ENCODE results near the gene CNKSR2.

CNKSR2 gene

GRCh38 chrX:21374163-21374993 lies at the start of gene CNKSR2:
CNKSR2 (plus strand) TSS chrX:21374418; CDS start chrX:21374898, 480 bp downstream.
- no peak for DNase-seq

- no peak for DNase-seq
These were observed 19.5 kb upstream of the CNKSR2 start for GRCh38 chrX:21354725-21355124.

- no peak for DNase-seq
These were observed 18.4 kb upstream of the CNKSR2 start for GRCh38 chrX:21355831-21356230.

GRCh38 chrX:21369613-21370012 lies 4.6 kb upstream of the CNKSR2 start:
- no peak for DNase-seq

GRCh38 chrX:21373001-21373400 lies 1.2 kb upstream of the CNKSR2 start:
- no peak for DNase-seq

- no peak for DNase-seq
These were observed 518 bp upstream of the CNKSR2 start for GRCh38 chrX:21373637-21374162.

- no peak for DNase-seq
These were observed 933 bp downstream of the CNKSR2 start for GRCh38 chrX:21374994-21375707.

GRCh38 chrX:21375708-21376009 lies 1.4 kb downstream of the CNKSR2 start:
- no peak for DNase-seq

- DNase-seq, result no peak
These were observed 2.4 kb downstream of the CNKSR2 start for GRCh38 chrX:21376636-21377035.

GRCh38 chrX:21379991-21380390 lies 5.8 kb downstream of the CNKSR2 start:
- DNase-seq, result no peak

GRCh38 chrX:21382715-21383114 lies 8.5 kb downstream of the CNKSR2 start:
- no peak for DNase-seq

- DNase-seq, result no peak
These were observed 9.3 kb downstream of the CNKSR2 start for GRCh38 chrX:21383546-21383945.

- DNase-seq, result no peak
These were observed 10.0 kb downstream of the CNKSR2 start for GRCh38 chrX:21384178-21384577.

GRCh38 chrX:21394792-21395191 lies 20.6 kb downstream of the CNKSR2 start:
- peak; percentile 32 for DNase-seq

GRCh38 chrX:21398426-21398825 lies 24.2 kb downstream of the CNKSR2 start:
- DNase-seq, result no peak

GRCh38 chrX:21400408-21401121 lies 26.3 kb downstream of the CNKSR2 start:
- no peak for DNase-seq

- no peak for DNase-seq
These were observed 34.1 kb downstream of the CNKSR2 start for GRCh38 chrX:21408307-21408706.

GRCh38 chrX:21408788-21409187 lies 34.6 kb downstream of the CNKSR2 start:
- DNase-seq, result no peak

- DNase-seq, result no peak
These were observed 37.8 kb downstream of the CNKSR2 start for GRCh38 chrX:21412029-21412428.

- no peak for DNase-seq
These were observed 38.7 kb downstream of the CNKSR2 start for GRCh38 chrX:21412883-21413282.

- no peak for DNase-seq
These were observed 52.9 kb downstream of the CNKSR2 start for GRCh38 chrX:21427086-21427485.

- no peak for DNase-seq
These were observed 62.8 kb downstream of the CNKSR2 start for GRCh38 chrX:21437036-21437435.

- no peak for DNase-seq
These were observed 64.6 kb downstream of the CNKSR2 start for GRCh38 chrX:21438792-21439191.

- DNase-seq, result no peak
These were observed 66.7 kb downstream of the CNKSR2 start for GRCh38 chrX:21440911-21441310.
